ENCODE data around the gene CYP19A1. TPM values are rescaled to one million over a fixed set of nuclear protein-coding genes. Genes with fewer than 3 reads are reported as not detected.
A peak's percentile ranks its signal among the peaks of the same experiment; 100 is the strongest.

CYP19A1 gene
- total RNA-seq, 1 experiment from 2014 or later: not detected

DNA sequence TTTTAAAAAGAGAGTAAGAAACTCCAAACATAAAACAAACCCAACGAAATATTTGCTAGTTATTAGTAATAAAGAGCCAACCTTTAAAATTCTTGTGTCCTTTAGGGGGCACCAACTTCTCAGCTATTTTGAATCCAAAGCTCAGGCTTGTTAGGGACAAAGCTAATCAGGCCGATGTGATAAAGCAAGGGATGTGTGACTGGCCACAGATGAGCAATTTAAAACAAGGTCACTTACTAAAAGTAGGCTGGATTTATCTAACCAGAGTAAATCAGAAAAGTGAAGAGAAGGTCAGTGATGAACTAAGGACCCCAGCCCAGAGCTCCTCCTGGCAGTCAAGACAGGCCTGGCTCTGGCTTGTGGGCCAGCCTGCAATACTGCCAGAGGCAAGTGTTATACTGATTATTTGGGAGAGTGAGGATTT, 108.5 kb downstream of the CYP19A1 start:
- Histone ChIP-seq H3K79me2 (ENCODE audit: insufficient read depth, low read length) (no peaks in the 10 kb centered on the region), H4K20me1 (ENCODE audit: insufficient read depth) (no peaks in the 10 kb centered on the region), H3K9me2 (ENCODE audit: insufficient read depth) (no peaks in the 10 kb centered on the region), H3K9ac (ENCODE audit: low read length) (no peak overlapping the region), H3K9me3 (ENCODE audit: control insufficient read depth in 1 of 2, insufficient read depth in 1 of 2, low read depth in 1 of 2, low read length in 2 of 2) (no peaks in the 10 kb centered on the region), H3K4me3 (replicated peaks in 1 of 2; ENCODE audit: low read depth in 1 of 2, low read length in 2 of 2) (no peak overlapping the region), H3K27ac (ENCODE audit: low read depth, low read length) (no peak overlapping the region), H3K27me3 (ENCODE audit: insufficient read depth, low read length) (no peaks in the 10 kb centered on the region), H3K36me3 (ENCODE audit: control insufficient read depth in 1 of 2, insufficient read depth in 2 of 2, low read length in 2 of 2) (no peaks in the 10 kb centered on the region), H3K4me2 (ENCODE audit: low read length) (no peak overlapping the region), H3K4me1 (ENCODE audit: control insufficient read depth in 1 of 2, insufficient read depth in 2 of 2, low read length in 2 of 2) (peaks cover 13 to 25% of the 10 kb centered on the region in 2 experiments), H2AFZ (ENCODE audit: low read depth, low read length, poor library complexity, severe bottlenecking) (no peak overlapping the region)
- POLR2A ChIA-PET: no interaction called here
- no TSS peak for BruUV-seq (replicated peaks)
- TF ChIP-seq TCF7L2 (IDR thresholded peaks at IDR 0.05; ENCODE audit: borderline replicate concordance, extremely low read depth, insufficient read depth, insufficient read length) (no peak), EZH2 (IDR thresholded peaks at IDR 0.05) (no peak), EZH2phosphoT487 (IDR thresholded peaks at IDR 0.05; ENCODE audit: borderline replicate concordance) (no peak), RAD21 (IDR thresholded peaks at IDR 0.05; ENCODE audit: low read depth) (peak; percentile 60), JUND (IDR thresholded peaks at IDR 0.05) (no peak), YY1 (IDR thresholded peaks at IDR 0.05; ENCODE audit: extremely low read depth, insufficient replicate concordance, low read depth, low read length) (no peak)
- TF ChIP-seq, protein P1, sequence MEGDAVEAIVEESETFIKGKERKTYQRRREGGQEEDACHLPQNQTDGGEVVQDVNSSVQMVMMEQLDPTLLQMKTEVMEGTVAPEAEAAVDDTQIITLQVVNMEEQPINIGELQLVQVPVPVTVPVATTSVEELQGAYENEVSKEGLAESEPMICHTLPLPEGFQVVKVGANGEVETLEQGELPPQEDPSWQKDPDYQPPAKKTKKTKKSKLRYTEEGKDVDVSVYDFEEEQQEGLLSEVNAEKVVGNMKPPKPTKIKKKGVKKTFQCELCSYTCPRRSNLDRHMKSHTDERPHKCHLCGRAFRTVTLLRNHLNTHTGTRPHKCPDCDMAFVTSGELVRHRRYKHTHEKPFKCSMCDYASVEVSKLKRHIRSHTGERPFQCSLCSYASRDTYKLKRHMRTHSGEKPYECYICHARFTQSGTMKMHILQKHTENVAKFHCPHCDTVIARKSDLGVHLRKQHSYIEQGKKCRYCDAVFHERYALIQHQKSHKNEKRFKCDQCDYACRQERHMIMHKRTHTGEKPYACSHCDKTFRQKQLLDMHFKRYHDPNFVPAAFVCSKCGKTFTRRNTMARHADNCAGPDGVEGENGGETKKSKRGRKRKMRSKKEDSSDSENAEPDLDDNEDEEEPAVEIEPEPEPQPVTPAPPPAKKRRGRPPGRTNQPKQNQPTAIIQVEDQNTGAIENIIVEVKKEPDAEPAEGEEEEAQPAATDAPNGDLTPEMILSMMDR (IDR thresholded peaks at IDR 0.05 in 2 of 3, conservative IDR thresholded peaks at IDR 0.05 in 1 of 3; ENCODE audit: borderline replicate concordance in 1 of 3, insufficient read depth in 1 of 3, low read depth in 2 of 3, low read length in 2 of 3): peak; percentile 15 to 48 (median 35); a peak in 4 of 6 replicates
- CTCF ChIA-PET: interaction anchor here (0.7 to 2.0 kb wide), 7 partner anchors 8 to 172 kb away, joined by 3 to 14 read pairs (median 4); no protein-coding TSS in a partner anchor
- ATAC-seq: peak; percentile 52; the same call in 1 of the 2 replicates
- no peak for DNase-seq (ENCODE audit: low read depth, low spot score)
- intact Hi-C loops (cut with micrococcal nuclease): loop anchor here (5.0 kb wide), 1 partner anchor 152 kb away; no protein-coding TSS in a partner anchor
- RAD21 ChIA-PET (ENCODE audit: low non-redundant PET in 1 of 2, low total read pairs in 2 of 2, uncharacterized antibody in 2 of 2, unreplicated experiment in 2 of 2): no interaction called here
